Measurements from ENCODE around the gene STMN1. TPM values are rescaled to one million over a fixed set of nuclear protein-coding genes. Genes with fewer than 3 reads are reported as not detected.

The STMN1 gene
- total RNA-seq, 1 donor from 2014 or later, result 2,298 TPM

DNA sequence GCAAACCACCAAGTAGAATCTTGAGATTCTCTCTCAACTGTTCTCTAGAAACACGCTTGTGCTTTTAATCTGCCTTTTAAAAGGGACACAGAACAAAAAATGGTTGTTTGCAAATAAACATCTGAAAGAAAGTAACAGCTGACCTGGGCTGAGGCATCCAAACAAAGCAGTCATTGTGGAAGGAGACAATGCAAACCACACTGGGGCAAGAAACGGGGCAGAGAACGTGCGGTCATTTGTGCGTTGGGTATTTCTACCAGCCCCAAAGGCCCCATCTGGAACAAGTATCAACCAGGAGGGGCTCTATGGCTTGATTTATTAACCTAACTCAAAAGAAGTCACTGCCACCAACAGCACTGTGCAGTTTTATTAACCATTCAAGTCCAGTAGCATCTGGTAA lies 6.0 kb downstream of the STMN1 start:
- H3K27ac Mint-ChIP-seq (ENCODE audit: unreplicated experiment), result peak overlapping the region; percentile 36
- DNase-seq, result no peak
- peaks cover 8% of the 10 kb centered on the region for H3K27me3 Mint-ChIP-seq (ENCODE audit: unreplicated experiment)
- H3K4me3 Mint-ChIP-seq (ENCODE audit: unreplicated experiment), result peak overlapping the region; percentile 83
- peaks cover 51% of the 10 kb centered on the region for H3K4me1 Mint-ChIP-seq (ENCODE audit: low read depth, unreplicated experiment)
- TF ChIP-seq, protein P1, sequence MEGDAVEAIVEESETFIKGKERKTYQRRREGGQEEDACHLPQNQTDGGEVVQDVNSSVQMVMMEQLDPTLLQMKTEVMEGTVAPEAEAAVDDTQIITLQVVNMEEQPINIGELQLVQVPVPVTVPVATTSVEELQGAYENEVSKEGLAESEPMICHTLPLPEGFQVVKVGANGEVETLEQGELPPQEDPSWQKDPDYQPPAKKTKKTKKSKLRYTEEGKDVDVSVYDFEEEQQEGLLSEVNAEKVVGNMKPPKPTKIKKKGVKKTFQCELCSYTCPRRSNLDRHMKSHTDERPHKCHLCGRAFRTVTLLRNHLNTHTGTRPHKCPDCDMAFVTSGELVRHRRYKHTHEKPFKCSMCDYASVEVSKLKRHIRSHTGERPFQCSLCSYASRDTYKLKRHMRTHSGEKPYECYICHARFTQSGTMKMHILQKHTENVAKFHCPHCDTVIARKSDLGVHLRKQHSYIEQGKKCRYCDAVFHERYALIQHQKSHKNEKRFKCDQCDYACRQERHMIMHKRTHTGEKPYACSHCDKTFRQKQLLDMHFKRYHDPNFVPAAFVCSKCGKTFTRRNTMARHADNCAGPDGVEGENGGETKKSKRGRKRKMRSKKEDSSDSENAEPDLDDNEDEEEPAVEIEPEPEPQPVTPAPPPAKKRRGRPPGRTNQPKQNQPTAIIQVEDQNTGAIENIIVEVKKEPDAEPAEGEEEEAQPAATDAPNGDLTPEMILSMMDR (IDR thresholded peaks at IDR 0.05; ENCODE audit: partially characterized antibody, unreplicated experiment), result no peak
- H3K9me3 Mint-ChIP-seq (ENCODE audit: unreplicated experiment), result peaks cover 15% of the 10 kb centered on the region
- H3K36me3 Mint-ChIP-seq (ENCODE audit: unreplicated experiment), result no peaks in the 10 kb centered on the region

DNA sequence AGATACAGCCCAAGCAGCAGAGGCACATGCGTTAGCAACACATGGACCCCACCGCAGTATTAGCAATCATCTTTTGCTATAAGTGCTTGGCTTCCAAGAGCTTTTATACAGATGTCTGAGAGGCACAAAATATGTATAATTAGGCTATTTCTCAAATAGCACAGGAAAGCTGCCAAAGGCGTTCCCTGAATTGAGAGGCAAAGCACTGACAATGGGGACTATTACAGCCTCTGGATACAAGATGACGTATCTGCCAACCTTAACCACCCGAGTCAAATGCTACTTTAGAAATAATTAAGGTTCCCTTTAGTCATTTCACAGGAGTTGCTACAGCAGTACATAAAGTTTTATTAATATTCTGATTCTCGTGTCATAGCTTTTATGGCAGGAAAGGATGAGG lies 6.4 kb downstream of the STMN1 start:
- Mint-ChIP-seq H3K27me3 (ENCODE audit: unreplicated experiment) (peaks cover 3% of the 10 kb centered on the region), H3K4me3 (ENCODE audit: unreplicated experiment) (peak overlapping the region; percentile 83), H3K27ac (ENCODE audit: unreplicated experiment) (peak overlapping the region; percentile 36), H3K4me1 (ENCODE audit: low read depth, unreplicated experiment) (peaks cover 52% of the 10 kb centered on the region), H3K36me3 (ENCODE audit: unreplicated experiment) (no peaks in the 10 kb centered on the region), H3K9me3 (ENCODE audit: unreplicated experiment) (peaks cover 11% of the 10 kb centered on the region)
- DNase-seq, result no peak
- TF ChIP-seq, protein P1 (IDR thresholded peaks at IDR 0.05; ENCODE audit: partially characterized antibody, unreplicated experiment), result no peak

DNA sequence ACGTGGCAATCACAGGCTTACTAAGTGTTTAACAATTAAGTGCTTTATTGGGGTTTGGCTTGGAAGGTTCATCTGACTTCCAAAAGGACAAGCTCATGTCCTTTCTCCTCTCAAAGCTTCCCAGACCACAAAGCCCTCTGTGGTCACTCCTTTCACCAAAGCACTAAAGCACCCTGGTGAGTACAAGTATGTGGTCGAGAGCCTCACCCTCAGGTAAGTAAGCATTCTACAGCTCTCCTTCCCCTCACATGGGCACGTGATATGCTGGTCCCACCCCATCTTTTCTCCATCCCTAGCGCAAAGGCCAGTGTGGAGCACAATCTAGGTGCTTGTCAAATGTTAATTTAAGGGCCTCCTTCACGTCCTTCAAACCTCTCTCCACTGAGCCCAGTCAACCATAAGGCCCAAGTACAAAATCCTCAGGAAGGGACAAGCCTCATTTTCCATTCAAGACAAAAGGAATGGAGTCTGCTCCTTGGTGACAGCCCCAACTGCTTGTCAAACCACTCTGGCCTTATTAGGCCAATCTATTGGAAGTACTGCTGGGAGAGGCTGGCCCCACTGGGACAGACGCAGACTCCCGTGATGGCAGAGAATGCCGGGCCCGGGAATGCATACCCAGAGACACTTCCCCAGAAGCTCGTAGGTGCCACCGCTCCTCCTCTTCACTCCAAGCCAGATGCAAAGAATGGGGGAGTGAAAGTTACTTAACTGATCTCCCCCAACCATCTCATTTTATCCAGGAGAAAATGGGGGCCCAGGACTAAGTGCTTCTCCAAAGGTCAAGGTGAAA lies 7.8 kb downstream of the STMN1 start:
- peaks cover 2% of the 10 kb centered on the region for H3K27me3 Mint-ChIP-seq (ENCODE audit: unreplicated experiment)
- peaks cover 7% of the 10 kb centered on the region for H3K9me3 Mint-ChIP-seq (ENCODE audit: unreplicated experiment)
- no peaks in the 10 kb centered on the region for H3K36me3 Mint-ChIP-seq (ENCODE audit: unreplicated experiment)
- peak overlapping the region; percentile 48 for H3K4me3 Mint-ChIP-seq (ENCODE audit: unreplicated experiment)
- TF ChIP-seq, protein P1 (IDR thresholded peaks at IDR 0.05; ENCODE audit: partially characterized antibody, unreplicated experiment), result no peak
- peaks cover 50% of the 10 kb centered on the region for H3K4me1 Mint-ChIP-seq (ENCODE audit: low read depth, unreplicated experiment)
- peak overlapping the region; percentile 86 for H3K27ac Mint-ChIP-seq (ENCODE audit: unreplicated experiment)
- DNase-seq, result no peak

DNA sequence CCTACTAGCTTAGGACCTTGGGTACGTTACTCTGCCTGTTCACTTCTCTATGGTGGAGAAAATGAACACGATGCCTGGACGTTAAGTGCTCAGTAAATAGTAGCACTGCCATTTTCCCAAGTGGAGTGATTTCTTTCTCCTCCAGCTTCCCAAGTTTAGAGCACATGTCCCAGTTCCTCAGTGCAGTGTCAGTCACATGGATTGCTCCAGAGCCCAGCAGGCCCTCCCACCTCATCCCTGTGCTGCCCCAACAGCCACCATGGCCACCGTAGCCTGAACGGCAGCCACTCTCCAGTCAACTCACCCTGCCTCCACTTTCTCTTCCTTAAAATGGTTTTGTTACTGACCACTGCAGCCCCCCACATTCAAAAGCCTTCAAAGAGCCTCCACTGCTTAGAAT lies 8.5 kb downstream of the STMN1 start:
- H3K9me3 Mint-ChIP-seq (ENCODE audit: unreplicated experiment), result peaks cover 6% of the 10 kb centered on the region
- H3K4me3 Mint-ChIP-seq (ENCODE audit: unreplicated experiment), result peak overlapping the region; percentile 44
- H3K4me1 Mint-ChIP-seq (ENCODE audit: low read depth, unreplicated experiment), result peaks cover 49% of the 10 kb centered on the region
- no peaks in the 10 kb centered on the region for H3K36me3 Mint-ChIP-seq (ENCODE audit: unreplicated experiment)
- H3K27me3 Mint-ChIP-seq (ENCODE audit: unreplicated experiment), result peaks cover 2% of the 10 kb centered on the region
- TF ChIP-seq, protein P1 (IDR thresholded peaks at IDR 0.05; ENCODE audit: partially characterized antibody, unreplicated experiment), result no peak
- no peak for DNase-seq
- peak overlapping the region; percentile 80 for H3K27ac Mint-ChIP-seq (ENCODE audit: unreplicated experiment)

DNA sequence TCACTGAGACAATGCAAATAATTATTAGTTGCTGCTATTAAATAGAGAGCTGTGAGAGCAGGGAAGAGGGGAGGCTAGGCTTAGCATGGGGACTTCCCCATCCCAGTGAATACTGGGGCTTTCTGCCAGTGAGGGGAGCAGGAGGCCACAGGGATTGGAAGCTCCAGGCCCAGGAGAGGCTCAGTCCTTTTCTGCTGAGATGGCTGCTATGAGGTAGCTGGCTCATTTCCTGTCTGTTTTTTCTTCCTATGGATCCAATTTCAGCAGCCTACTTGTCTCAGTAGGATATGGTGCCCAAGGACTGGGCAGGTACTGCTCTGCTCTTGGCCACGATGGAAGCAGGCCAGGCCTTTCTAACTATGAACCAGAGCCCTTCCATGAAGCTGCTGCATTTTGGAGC lies 10.0 kb downstream of the STMN1 start:
- H3K27ac Mint-ChIP-seq (ENCODE audit: unreplicated experiment), result peak overlapping the region; percentile 92
- DNase-seq, result no peak
- H3K4me1 Mint-ChIP-seq (ENCODE audit: low read depth, unreplicated experiment), result peaks cover 42% of the 10 kb centered on the region
- no peaks in the 10 kb centered on the region for H3K36me3 Mint-ChIP-seq (ENCODE audit: unreplicated experiment)
- H3K9me3 Mint-ChIP-seq (ENCODE audit: unreplicated experiment), result peaks cover 5% of the 10 kb centered on the region
- H3K27me3 Mint-ChIP-seq (ENCODE audit: unreplicated experiment), result peaks cover 2% of the 10 kb centered on the region
- TF ChIP-seq, protein P1 (IDR thresholded peaks at IDR 0.05; ENCODE audit: partially characterized antibody, unreplicated experiment), result no peak
- H3K4me3 Mint-ChIP-seq (ENCODE audit: unreplicated experiment), result peak overlapping the region; percentile 39
